AG04450 (cell line): ENCODE results near the gene CFAP97D2. TPM values are rescaled to one million over a fixed set of nuclear protein-coding genes. Genes with fewer than 3 reads are reported as not detected.

Experiments used
- CTCF ChIA-PET: fragments of 300-600, 350-600 bp; formaldehyde crosslinking; extraction: SDS; loops from one replicate; lab custom pipeline; 2022; ENCODE audit warnings: antibody characterized with exemption, inconsistent platforms; lab: Charles Lee
- POLR2A ChIA-PET: fragments of 350-600 bp; formaldehyde crosslinking; extraction: SDS; loops from one replicate; lab custom pipeline; 2021; ENCODE audit warnings: antibody characterized with exemption, inconsistent platforms; lab: Yijun Ruan, JAX
- DNase-seq: peaks from one replicate; pipeline ENCODE4 v3.0.0-alpha.2; 2011; ENCODE audit warnings: low read depth, low spot score
- H3K27ac ChIP-seq: one replicate; pipeline ENCODE4 v1.5.1; 2012; ENCODE audit warnings: low read depth, low read length, control low read depth
- H3K27me3 ChIP-seq: one replicate; pipeline ENCODE4 v1.6.0; 2012; ENCODE audit warnings: low read length; ENCODE audit not compliant: control insufficient read depth, insufficient read depth
- H3K4me3 ChIP-seq: 2 replicates; pipeline ENCODE4 v1.5.1; 2011; ENCODE audit warnings: mild to moderate bottlenecking, low read depth, low read length, control low read depth
- H3K9me3 ChIP-seq: 2 replicates; pipeline ENCODE4 v1.5.1; 2012; ENCODE audit warnings: low read length; ENCODE audit not compliant: control insufficient read depth, insufficient read depth
- CTCF ChIP-seq: IDR thresholded peaks from 2 replicates; pipeline ENCODE4 v1.5.1; 2011; ENCODE audit warnings: low read depth, low read length, control low read depth, inconsistent platforms
- polyA plus RNA-seq: library from polyadenylated mRNA; depleted of rRNA; stranded (reverse); fragments of >200 nt; gene quantifications from 2 replicates; pipeline ENCODE4 v1.2.3, GENCODE V29; 2011

The CFAP97D2 gene
- polyA plus RNA-seq, 1 experiment = not detected

GRCh38 chr13:114202581-114202980, 23.5 kb downstream of the CFAP97D2 start:
- peaks cover 30% of the 10 kb centered on the region for H3K27me3 ChIP-seq
- TF ChIP-seq CTCF = no peak
- H3K27ac ChIP-seq = no peak overlapping the region
- H3K4me3 ChIP-seq = no peak overlapping the region
- POLR2A ChIA-PET = no interaction called here
- CTCF ChIA-PET = no interaction called here
- H3K9me3 ChIP-seq = peaks cover 24% of the 10 kb centered on the region
- no peak for DNase-seq

GRCh38 chr13:114203536-114203935, 24.5 kb downstream of the CFAP97D2 start:
- Histone ChIP-seq H3K27ac (no peak overlapping the region), H3K27me3 (peaks cover 25% of the 10 kb centered on the region), H3K9me3 (peaks cover 25% of the 10 kb centered on the region), H3K4me3 (no peak overlapping the region)
- DNase-seq = no peak
- POLR2A ChIA-PET = no interaction called here
- TF ChIP-seq CTCF = no peak
- CTCF ChIA-PET = no interaction called here

- ChIA-PET CTCF (no interaction called here), POLR2A (no interaction called here)
- Histone ChIP-seq H3K27ac (no peak overlapping the region), H3K4me3 (no peak overlapping the region), H3K9me3 (peaks cover 16% of the 10 kb centered on the region), H3K27me3 (peaks cover 25% of the 10 kb centered on the region)
- DNase-seq = no peak
- no peak for TF ChIP-seq CTCF
Measured at GRCh38 chr13:114204894-114205293, 25.8 kb downstream of the CFAP97D2 start.

- POLR2A ChIA-PET = no interaction called here
- H3K4me3 ChIP-seq = no peak overlapping the region
- CTCF ChIA-PET = no interaction called here
- peaks cover 11% of the 10 kb centered on the region for H3K9me3 ChIP-seq
- no peak for DNase-seq
- TF ChIP-seq CTCF = no peak
- H3K27me3 ChIP-seq = no peaks in the 10 kb centered on the region
- no peak overlapping the region for H3K27ac ChIP-seq
Measured at GRCh38 chr13:114208134-114208533, 29.1 kb downstream of the CFAP97D2 start.

GRCh38 chr13:114211446-114212157, 32.5 kb downstream of the CFAP97D2 start:
- ChIA-PET CTCF (no interaction called here), POLR2A (no interaction called here)
- H3K27me3 ChIP-seq = no peaks in the 10 kb centered on the region
- peaks cover 11% of the 10 kb centered on the region for H3K9me3 ChIP-seq
- no peak for DNase-seq
- H3K4me3 ChIP-seq = no peak overlapping the region
- H3K27ac ChIP-seq = no peak overlapping the region
- TF ChIP-seq CTCF = no peak
